Common myeloid progenitor, CD34-positive (primary cell): Measurements from ENCODE around the gene EFEMP2.

Experiments used
- CTCF ChIA-PET: fragments of 350-600 bp; sonication (Branson Sonifier 250); formaldehyde crosslinking; loops from one replicate; lab custom pipeline; 2021; ENCODE audit warnings: antibody characterized with exemption; lab: Charles Lee
- POLR2A ChIA-PET: fragments of 350-600 bp; sonication (Branson Sonifier 250); formaldehyde crosslinking; loops from one replicate; lab custom pipeline; 2021; ENCODE audit warnings: antibody characterized with exemption; lab: Charles Lee
- DNase-seq, 3 donors: peaks; one replicate each; pipeline versions ENCODE4 v3.0.0 to v3.0.0-alpha.2; 2013
- H3K27ac ChIP-seq, 2 experiments: 1 replicate in 1 of 2; 2 replicates in 1 of 2; pipeline ENCODE4 v1.7.0; 2013; ENCODE audit warnings: inconsistent platforms in 2 of 2, low read length in 2 of 2, mild to moderate bottlenecking in 2 of 2, low read depth in 1 of 2, moderate library complexity in 1 of 2; ENCODE audit not compliant: severe bottlenecking in 2 of 2, insufficient read depth in 1 of 2, poor library complexity in 1 of 2
- H3K27me3 ChIP-seq, 5 experiments: replicated peaks in 2 of 5; 1 replicate in 3 of 5; 2 replicates in 2 of 5; pipeline versions ENCODE4 v1.6.1 to v1.7.0; 2013; ENCODE audit warnings: low read length in 4 of 5, mild to moderate bottlenecking in 2 of 5, moderate library complexity in 2 of 5, inconsistent platforms in 1 of 5; ENCODE audit not compliant: insufficient read depth in 5 of 5, control insufficient read depth in 4 of 5
- H3K36me3 ChIP-seq, 4 experiments: 1 replicate in 2 of 4; 2 replicates in 2 of 4; pipeline versions ENCODE4 v1.6.1 to v1.7.0; 2013; ENCODE audit warnings: low read length in 3 of 4, control low read depth in 1 of 4, mild to moderate bottlenecking in 1 of 4; ENCODE audit not compliant: control insufficient read depth in 4 of 4, insufficient read depth in 4 of 4
- H3K4me1 ChIP-seq, 4 experiments: 1 replicate in 3 of 4; 2 replicates in 1 of 4; pipeline versions ENCODE4 v1.6.1 to v1.7.1; 2013; ENCODE audit warnings: low read length in 3 of 4, mild to moderate bottlenecking in 3 of 4, control low read depth in 1 of 4, inconsistent platforms in 1 of 4, moderate library complexity in 1 of 4; ENCODE audit not compliant: control insufficient read depth in 4 of 4, insufficient read depth in 4 of 4; ENCODE audit errors: control extremely low read depth in 1 of 4
- H3K4me3 ChIP-seq, 7 experiments: 1 replicate in 4 of 7; 2 replicates in 3 of 7; pipeline versions ENCODE4 v1.5.1 to v1.7.0; 2013; ENCODE audit warnings: mild to moderate bottlenecking in 7 of 7, low read length in 6 of 7, moderate library complexity in 6 of 7, inconsistent platforms in 2 of 7, low read depth in 2 of 7, control low read depth in 1 of 7; ENCODE audit not compliant: insufficient read depth in 4 of 7, control insufficient read depth in 1 of 7; ENCODE audit errors: extremely low read depth in 1 of 7
- H3K9me3 ChIP-seq, 5 experiments: 1 replicate in 4 of 5; 2 replicates in 1 of 5; pipeline versions ENCODE4 v1.6.1 to v1.7.1; 2013; ENCODE audit warnings: low read length in 4 of 5, mild to moderate bottlenecking in 2 of 5, inconsistent platforms in 1 of 5, low read depth in 1 of 5, moderate library complexity in 1 of 5; ENCODE audit not compliant: control insufficient read depth in 4 of 5, insufficient read depth in 2 of 5; ENCODE audit errors: control extremely low read depth in 1 of 5
- WGBS: methylation state at CpG from one replicate; pipeline ENCODE4 v1.1.5; 2013; ENCODE audit not compliant: insufficient coverage; 5-methylcytosine and 5-hydroxymethylcytosine counted together

Gene EFEMP2

GRCh38 chr11:65868076-65868667 lies 4.4 kb downstream of the EFEMP2 start:
- peak in 2 of 3 donors; percentile 52 to 59 for DNase-seq
- peaks cover 0 to 43% (median 36%) of the 10 kb centered on the region in 4 experiments for H3K4me1 ChIP-seq
- H3K4me3 ChIP-seq: peak overlapping the region in 1 of 7 experiments; percentile 20
- H3K9me3 ChIP-seq: no peaks in the 10 kb centered on the region
- peaks cover 3 to 43% (median 35%) of the 10 kb centered on the region in 4 experiments for H3K36me3 ChIP-seq
- no peak overlapping the region for H3K27ac ChIP-seq
- 96% methylated on average over 14 of the region's 19 CpGs for WGBS
- no peaks in the 10 kb centered on the region for H3K27me3 ChIP-seq
- ChIA-PET POLR2A (interaction anchor here (0.6 to 0.8 kb wide), 2 partner anchors 8 to 157 kb away, joined by 3 to 5 read pairs; partner anchors contain the start of gene MUS81), CTCF (interaction anchor here (2.1 to 11.0 kb wide), 4 partner anchors 7 to 18 kb away, joined by 4 to 168 read pairs (median 47); partner anchors contain the start of genes CCDC85B, FIBP and MUS81)

- WGBS: 77% methylated on average over 16 of the region's 29 CpGs
- Histone ChIP-seq H3K4me3 (peak overlapping the region in 1 of 7 experiments; percentile 20), H3K36me3 (peaks cover 3 to 50% (median 42%) of the 10 kb centered on the region in 4 experiments), H3K27me3 (no peaks in the 10 kb centered on the region), H3K9me3 (no peaks in the 10 kb centered on the region), H3K27ac (no peak overlapping the region), H3K4me1 (peaks cover 0 to 38% (median 31%) of the 10 kb centered on the region in 4 experiments)
- POLR2A ChIA-PET: no interaction called here
- CTCF ChIA-PET: interaction anchor here (1.4 to 11.0 kb wide), 4 partner anchors 6 to 18 kb away, joined by 3 to 168 read pairs (median 47); partner anchors contain the start of genes CCDC85B, FIBP and MUS81
- DNase-seq: peak in 2 of 3 donors; percentile 59 to 62
These were observed 5.1 kb downstream of the EFEMP2 start for GRCh38 chr11:65867284-65868071.

- Histone ChIP-seq H3K27me3 (no peaks in the 10 kb centered on the region), H3K4me1 (peaks cover under 1 to 41% (median 28%) of the 10 kb centered on the region in 4 experiments), H3K27ac (no peak overlapping the region), H3K36me3 (peaks cover 3 to 57% (median 50%) of the 10 kb centered on the region in 4 experiments), H3K4me3 (no peak overlapping the region), H3K9me3 (no peaks in the 10 kb centered on the region)
- POLR2A ChIA-PET: no interaction called here
- CTCF ChIA-PET: interaction anchor here (0.6 to 11.0 kb wide), 4 partner anchors 11 to 281 kb away, joined by 3 to 168 read pairs (median 3); partner anchors contain the start of genes CCDC85B and FIBP
- 93% methylated on average over 13 of the region's 21 CpGs for WGBS
- no peak for DNase-seq
These were observed 5.9 kb downstream of the EFEMP2 start for GRCh38 chr11:65866509-65867283.

- peaks cover 5 to 41% (median 27%) of the 10 kb centered on the region in 4 experiments for H3K4me1 ChIP-seq
- DNase-seq: no peak
- POLR2A ChIA-PET: no interaction called here
- H3K4me3 ChIP-seq: no peak overlapping the region
- 99% methylated on average over 8 of the region's 9 CpGs for WGBS
- H3K36me3 ChIP-seq: peaks cover 3 to 57% (median 51%) of the 10 kb centered on the region in 4 experiments
- no peaks in the 10 kb centered on the region for H3K27me3 ChIP-seq
- CTCF ChIA-PET: interaction anchor here (1.4 to 11.0 kb wide), 3 partner anchors 12 to 124 kb away, joined by 3 to 168 read pairs (median 3); partner anchors contain the start of genes CCDC85B and FIBP
- no peaks in the 10 kb centered on the region for H3K9me3 ChIP-seq
- no peak overlapping the region for H3K27ac ChIP-seq
These were observed 6.9 kb downstream of the EFEMP2 start for GRCh38 chr11:65865550-65866172.

GRCh38 chr11:65864706-65865471 lies 7.7 kb downstream of the EFEMP2 start:
- WGBS: 93% methylated on average over 18 of the region's 18 CpGs
- no peak overlapping the region for H3K4me3 ChIP-seq
- CTCF ChIA-PET: interaction anchor here (1.6 to 11.0 kb wide), 2 partner anchors 21 to 125 kb away, joined by 3 to 168 read pairs; partner anchors contain the start of genes CCDC85B and FIBP
- H3K36me3 ChIP-seq: peaks cover 3 to 57% (median 51%) of the 10 kb centered on the region in 4 experiments
- H3K9me3 ChIP-seq: no peaks in the 10 kb centered on the region
- no peak overlapping the region for H3K27ac ChIP-seq
- POLR2A ChIA-PET: no interaction called here
- no peaks in the 10 kb centered on the region for H3K27me3 ChIP-seq
- peaks cover 5 to 37% (median 23%) of the 10 kb centered on the region in 4 experiments for H3K4me1 ChIP-seq
- DNase-seq: no peak
